Gastroesophageal sphincter (tissue), 4 donors: ENCODE measurements around the gene NTHL1. TPM values are rescaled to one million over a fixed set of nuclear protein-coding genes. Genes with fewer than 3 reads are reported as not detected.

Source experiments
- ATAC-seq: fragments of 150-250 bp; one replicate; pipeline ENCODE4 v1.9.1; 2016; ENCODE audit warnings: mild to moderate bottlenecking, moderate library complexity
- H3K27ac ChIP-seq, 4 donors: fragments of 200-600 bp; sonication (generic) in 3 of 4; 1 replicate in 3 of 4; 2 replicates in 1 of 4; pipeline ENCODE4 v1.5.1; 2016 to 2019
- H3K27me3 ChIP-seq: fragments of 200-600 bp; sonication (generic); one replicate; pipeline ENCODE4 v1.5.1; 2019
- H3K36me3 ChIP-seq, 2 donors: fragments of 200-600 bp; sonication (generic); one replicate each; pipeline ENCODE4 v1.5.1; 2019; ENCODE audit warnings: control low read depth in 1 of 2
- H3K4me1 ChIP-seq, 3 donors: fragments of 200-600 bp; sonication (generic); 1 replicate in 2 of 3; 2 replicates in 1 of 3; pipeline ENCODE4 v1.5.1; 2016 to 2019; ENCODE audit warnings: control low read depth in 2 of 3
- H3K4me3 ChIP-seq, 2 donors: fragments of 200-600 bp; sonication (generic); one replicate each; pipeline ENCODE4 v1.5.1; 2019; ENCODE audit warnings: mild to moderate bottlenecking in 1 of 2, moderate library complexity in 1 of 2
- H3K9me3 ChIP-seq, 3 donors: fragments of 200-600 bp; sonication (generic); one replicate each; pipeline ENCODE4 v1.5.1; 2017 to 2019; ENCODE audit warnings: control low read depth in 2 of 3
- EP300 ChIP-seq: sonication (generic); formaldehyde crosslinking; IDR thresholded peaks from one replicate; pipeline ENCODE4 v1.6.1; 2017; ENCODE audit warnings: antibody characterized with exemption, mild to moderate bottlenecking
- POLR2A ChIP-seq, 2 donors: fragments of 450-650 bp; IDR thresholded peaks; one replicate each; pipeline ENCODE4 v1.6.1; 2017; ENCODE audit warnings: antibody characterized with exemption in 2 of 2, mild to moderate bottlenecking in 2 of 2, moderate library complexity in 1 of 2
- POLR2AphosphoS5 ChIP-seq: sonication (generic); formaldehyde crosslinking; IDR thresholded peaks from one replicate; pipeline ENCODE4 v1.6.1; 2017; ENCODE audit warnings: antibody characterized with exemption
- WGBS, 2 donors: methylation state at CpG; one replicate each; pipeline ENCODE4 v1.1.5; 2018; ENCODE audit warnings: low coverage in 1 of 2; 5-methylcytosine and 5-hydroxymethylcytosine counted together
- total RNA-seq, 4 donors: library from RNA; depleted of rRNA; stranded (reverse); fragments of >200 nt; gene quantifications; one replicate each; pipeline ENCODE4 v1.1.0, GENCODE V29; 2016
- TF ChIP-seq, protein P1 (sequence below), 4 experiments: fragments of 200-600 bp in 2 of 4; fragments of 450-650 bp in 2 of 4; sonication (generic) in 1 of 4; IDR thresholded peaks; one replicate each; pipeline ENCODE4 v1.5.1; 2017 to 2019; ENCODE audit warnings: antibody characterized with exemption in 4 of 4, mild to moderate bottlenecking in 2 of 4, moderate library complexity in 2 of 4

Gene NTHL1
- total RNA-seq, 4 donors from 2014 or later, result 18.4 to 25.4 (median 21.6) TPM

- Histone ChIP-seq H3K36me3 (peaks cover 0 to 100% of the 10 kb centered on the region in 2 donors), H3K4me1 (peaks cover 0 to 30% (median 11%) of the 10 kb centered on the region in 3 donors), H3K27ac (peak overlapping the region in 3 of 4 donors; percentile 24 to 53 (median 50)), H3K27me3 (no peaks in the 10 kb centered on the region), H3K4me3 (no peak overlapping the region), H3K9me3 (no peaks in the 10 kb centered on the region)
- TF ChIP-seq POLR2AphosphoS5, result no peak
- TF ChIP-seq, protein P1, sequence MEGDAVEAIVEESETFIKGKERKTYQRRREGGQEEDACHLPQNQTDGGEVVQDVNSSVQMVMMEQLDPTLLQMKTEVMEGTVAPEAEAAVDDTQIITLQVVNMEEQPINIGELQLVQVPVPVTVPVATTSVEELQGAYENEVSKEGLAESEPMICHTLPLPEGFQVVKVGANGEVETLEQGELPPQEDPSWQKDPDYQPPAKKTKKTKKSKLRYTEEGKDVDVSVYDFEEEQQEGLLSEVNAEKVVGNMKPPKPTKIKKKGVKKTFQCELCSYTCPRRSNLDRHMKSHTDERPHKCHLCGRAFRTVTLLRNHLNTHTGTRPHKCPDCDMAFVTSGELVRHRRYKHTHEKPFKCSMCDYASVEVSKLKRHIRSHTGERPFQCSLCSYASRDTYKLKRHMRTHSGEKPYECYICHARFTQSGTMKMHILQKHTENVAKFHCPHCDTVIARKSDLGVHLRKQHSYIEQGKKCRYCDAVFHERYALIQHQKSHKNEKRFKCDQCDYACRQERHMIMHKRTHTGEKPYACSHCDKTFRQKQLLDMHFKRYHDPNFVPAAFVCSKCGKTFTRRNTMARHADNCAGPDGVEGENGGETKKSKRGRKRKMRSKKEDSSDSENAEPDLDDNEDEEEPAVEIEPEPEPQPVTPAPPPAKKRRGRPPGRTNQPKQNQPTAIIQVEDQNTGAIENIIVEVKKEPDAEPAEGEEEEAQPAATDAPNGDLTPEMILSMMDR (IDR thresholded peaks at IDR 0.05), result no peak
- TF ChIP-seq EP300, result no peak
- no peak for TF ChIP-seq POLR2A (IDR thresholded peaks at IDR 0.05)
- no peak for ATAC-seq
- WGBS, 2 donors, result 87% methylated on average over 6 of the region's 29 CpGs; no CpG with 5 or more reads in 1 of the 2 donors
Measured at GRCh38 chr16:2084895-2085625, 37.4 kb upstream of the NTHL1 start.

DNA sequence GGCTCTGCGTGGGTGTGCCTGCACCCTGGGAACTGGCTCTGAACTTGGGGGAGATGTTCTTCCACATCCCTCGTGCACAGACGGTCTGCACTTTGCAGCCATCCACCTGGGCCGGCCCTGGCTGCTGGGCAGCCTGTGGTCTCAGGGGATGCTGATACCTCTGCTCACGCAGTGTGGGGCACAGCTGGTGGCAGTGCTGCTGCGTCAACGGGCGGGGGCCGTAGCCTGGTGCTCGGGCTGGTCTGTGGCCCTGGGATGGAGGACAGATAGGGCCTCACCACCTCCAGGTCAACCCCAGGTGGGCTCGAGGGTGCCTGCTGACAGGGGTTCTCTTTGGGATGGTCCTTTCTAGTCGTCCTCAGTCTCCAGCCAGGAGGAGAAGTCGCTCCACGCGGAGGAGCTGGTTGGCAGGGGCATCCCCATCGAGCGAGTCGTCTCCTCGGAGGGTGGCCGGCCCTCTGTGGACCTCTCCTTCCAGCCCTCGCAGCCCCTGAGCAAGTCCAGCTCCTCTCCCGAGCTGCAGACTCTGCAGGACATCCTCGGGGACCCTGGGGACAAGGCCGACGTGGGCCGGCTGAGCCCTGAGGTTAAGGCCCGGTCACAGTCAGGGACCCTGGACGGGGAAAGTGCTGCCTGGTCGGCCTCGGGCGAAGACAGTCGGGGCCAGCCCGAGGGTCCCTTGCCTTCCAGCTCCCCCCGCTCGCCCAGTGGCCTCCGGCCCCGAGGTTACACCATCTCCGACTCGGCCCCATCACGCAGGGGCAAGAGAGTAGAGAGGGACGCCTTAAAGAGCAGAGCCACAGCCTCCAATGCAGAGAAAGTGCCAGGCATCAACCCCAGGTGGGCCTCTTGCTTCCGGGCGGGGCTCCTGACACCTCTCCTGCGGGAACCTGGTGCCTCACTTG lies 36.5 kb upstream of the NTHL1 start:
- TF ChIP-seq POLR2A (IDR thresholded peaks at IDR 0.05) (no peak), POLR2AphosphoS5 (no peak), EP300 (no peak)
- TF ChIP-seq, protein P1 (IDR thresholded peaks at IDR 0.05), result no peak
- H3K27ac ChIP-seq, result peak overlapping the region in 3 of 4 donors; percentile 14 to 58 (median 54)
- H3K9me3 ChIP-seq, result no peaks in the 10 kb centered on the region
- peaks cover 0 to 30% (median 11%) of the 10 kb centered on the region in 3 donors for H3K4me1 ChIP-seq
- no peak overlapping the region for H3K4me3 ChIP-seq
- no peak for ATAC-seq
- 60% methylated on average over 1 of the region's 44 CpGs; no CpG with 5 or more reads in 1 of the 2 donors for WGBS, 2 donors
- H3K27me3 ChIP-seq, result no peaks in the 10 kb centered on the region
- H3K36me3 ChIP-seq, result peaks cover 0 to 100% of the 10 kb centered on the region in 2 donors

DNA sequence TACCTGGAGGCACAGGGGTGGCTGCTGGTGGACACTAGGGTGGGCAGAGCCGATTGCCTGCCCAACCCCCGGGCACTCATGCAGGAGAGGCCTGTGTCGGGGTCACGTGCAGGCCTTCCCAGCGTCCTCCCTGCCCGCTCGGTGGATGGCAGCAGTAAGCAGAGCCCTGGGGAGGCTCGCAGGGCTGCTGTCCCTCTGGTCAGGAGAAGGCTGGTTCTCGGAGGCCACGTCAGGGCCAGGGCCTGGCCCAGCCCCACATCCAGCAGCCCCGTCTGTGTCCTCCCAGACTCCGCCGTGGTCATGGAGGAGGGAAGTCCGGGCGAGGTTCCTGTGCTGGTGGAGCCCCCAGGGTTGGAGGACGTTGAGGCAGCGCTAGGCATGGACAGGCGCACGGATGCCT lies 35.8 kb upstream of the NTHL1 start:
- Histone ChIP-seq H3K9me3 (no peaks in the 10 kb centered on the region), H3K27me3 (no peaks in the 10 kb centered on the region), H3K36me3 (peaks cover 0 to 100% of the 10 kb centered on the region in 2 donors), H3K4me3 (no peak overlapping the region), H3K27ac (peak overlapping the region in 3 of 4 donors; percentile 14 to 58 (median 54)), H3K4me1 (peaks cover 0 to 30% (median 11%) of the 10 kb centered on the region in 3 donors)
- no peak for TF ChIP-seq POLR2A (IDR thresholded peaks at IDR 0.05)
- no peak for TF ChIP-seq EP300
- WGBS, 2 donors, result no CpG with 5 or more reads among the region's 19 CpGs
- ATAC-seq, result no peak

DNA sequence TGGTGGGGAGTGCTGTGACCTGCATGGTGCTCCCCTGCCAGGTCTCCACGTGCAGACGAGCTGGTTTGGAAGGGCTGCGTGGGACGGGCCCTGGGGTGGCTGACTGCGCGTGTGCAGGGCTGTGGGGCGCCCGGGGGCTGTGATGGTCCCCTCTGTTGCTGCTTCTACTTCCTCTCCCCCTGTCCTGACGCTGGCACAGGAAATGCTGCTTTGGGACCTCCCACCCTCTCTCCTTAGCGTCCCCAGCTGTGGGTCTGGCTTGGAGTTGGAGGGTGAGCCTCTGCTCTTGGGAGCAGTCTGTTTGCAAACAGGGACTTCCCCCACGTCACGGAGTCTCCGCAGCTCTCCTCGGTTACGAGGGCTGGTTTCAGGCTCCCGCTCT lies 35.3 kb upstream of the NTHL1 start:
- no peak for ATAC-seq
- Histone ChIP-seq H3K27me3 (no peaks in the 10 kb centered on the region), H3K9me3 (no peaks in the 10 kb centered on the region), H3K4me1 (peaks cover 0 to 30% (median 11%) of the 10 kb centered on the region in 3 donors), H3K36me3 (peaks cover 0 to 100% of the 10 kb centered on the region in 2 donors), H3K4me3 (no peak overlapping the region), H3K27ac (peak overlapping the region in 3 of 4 donors; percentile 14 to 58 (median 54))
- 40% methylated on average over 1 of the region's 16 CpGs; no CpG with 5 or more reads in 1 of the 2 donors for WGBS, 2 donors
- no peak for TF ChIP-seq EP300
- TF ChIP-seq, protein P1 (IDR thresholded peaks at IDR 0.05), result no peak
- no peak for TF ChIP-seq POLR2AphosphoS5
- no peak for TF ChIP-seq POLR2A (IDR thresholded peaks at IDR 0.05)
